SU-DHL-6 (cell line): ENCODE measurements around the gene ATP5F1E.

Source experiments
- EZH2phosphoT487 ChIP-seq: fragments of 200-600 bp; sonication (generic), shearing (Covaris generic); conservative IDR thresholded peaks from 2 replicates; pipeline ENCODE4 v1.6.1; 2018; ENCODE audit warnings: mild to moderate bottlenecking, antibody characterized with exemption, low read length, moderate library complexity, mixed read lengths
- TF ChIP-seq, protein P1 (sequence below): fragments of 200-600 bp; sonication (generic); IDR thresholded peaks from one replicate; pipeline ENCODE4 v1.5.1; 2017; ENCODE audit warnings: antibody characterized with exemption, mild to moderate bottlenecking, low read length, moderate library complexity; ENCODE audit not compliant: insufficient read depth, poor library complexity, severe bottlenecking

DNA sequence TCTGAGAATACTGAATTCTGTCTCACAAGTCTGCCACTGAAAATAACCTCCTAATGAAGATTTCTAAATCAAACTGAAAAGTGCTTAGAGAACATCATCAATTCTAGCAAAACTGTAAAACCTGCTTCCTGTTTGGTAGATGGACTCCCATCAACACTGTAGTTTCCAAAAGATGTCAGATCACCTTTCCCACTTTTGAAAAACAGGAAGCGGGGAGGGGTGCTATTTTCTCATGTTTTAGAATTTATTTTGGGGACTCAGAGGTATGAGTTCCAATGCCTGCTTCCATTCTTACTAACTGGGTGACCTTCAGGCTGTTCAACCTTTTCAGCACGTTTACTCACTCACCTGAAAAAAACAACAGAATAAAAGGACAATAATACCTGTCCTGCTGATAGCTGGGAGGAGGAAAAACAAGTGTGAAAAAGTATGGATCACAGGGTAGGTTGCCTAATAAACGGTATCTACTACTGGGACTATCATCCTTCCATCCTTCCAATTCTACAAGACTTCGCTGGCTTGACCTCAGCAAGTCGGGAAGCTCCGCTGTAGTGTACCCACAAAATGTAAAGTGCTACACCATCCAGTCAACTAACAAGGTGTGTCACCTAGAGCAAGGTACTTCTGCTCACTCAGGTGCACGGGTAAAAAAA, 1.1 kb downstream of the ATP5F1E start:
- TF ChIP-seq, protein P1, sequence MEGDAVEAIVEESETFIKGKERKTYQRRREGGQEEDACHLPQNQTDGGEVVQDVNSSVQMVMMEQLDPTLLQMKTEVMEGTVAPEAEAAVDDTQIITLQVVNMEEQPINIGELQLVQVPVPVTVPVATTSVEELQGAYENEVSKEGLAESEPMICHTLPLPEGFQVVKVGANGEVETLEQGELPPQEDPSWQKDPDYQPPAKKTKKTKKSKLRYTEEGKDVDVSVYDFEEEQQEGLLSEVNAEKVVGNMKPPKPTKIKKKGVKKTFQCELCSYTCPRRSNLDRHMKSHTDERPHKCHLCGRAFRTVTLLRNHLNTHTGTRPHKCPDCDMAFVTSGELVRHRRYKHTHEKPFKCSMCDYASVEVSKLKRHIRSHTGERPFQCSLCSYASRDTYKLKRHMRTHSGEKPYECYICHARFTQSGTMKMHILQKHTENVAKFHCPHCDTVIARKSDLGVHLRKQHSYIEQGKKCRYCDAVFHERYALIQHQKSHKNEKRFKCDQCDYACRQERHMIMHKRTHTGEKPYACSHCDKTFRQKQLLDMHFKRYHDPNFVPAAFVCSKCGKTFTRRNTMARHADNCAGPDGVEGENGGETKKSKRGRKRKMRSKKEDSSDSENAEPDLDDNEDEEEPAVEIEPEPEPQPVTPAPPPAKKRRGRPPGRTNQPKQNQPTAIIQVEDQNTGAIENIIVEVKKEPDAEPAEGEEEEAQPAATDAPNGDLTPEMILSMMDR = no peak
- TF ChIP-seq EZH2phosphoT487 = no peak
